T-helper 1 cell (primary cell): ENCODE measurements around the gene GGT1.
A peak's percentile ranks its signal among the peaks of the same experiment; 100 is the strongest.
"Not testable (repeated sequence)": the region's sequence is repeated elsewhere in the genome, so short reads cannot be mapped to it uniquely, and the experiment has no call there.

Experiments
- DNase-seq, 5 donors: peaks; one replicate each; pipeline ENCODE4 v3.0.0-alpha.2; 2012 to 2020

GGT1 gene

DNA sequence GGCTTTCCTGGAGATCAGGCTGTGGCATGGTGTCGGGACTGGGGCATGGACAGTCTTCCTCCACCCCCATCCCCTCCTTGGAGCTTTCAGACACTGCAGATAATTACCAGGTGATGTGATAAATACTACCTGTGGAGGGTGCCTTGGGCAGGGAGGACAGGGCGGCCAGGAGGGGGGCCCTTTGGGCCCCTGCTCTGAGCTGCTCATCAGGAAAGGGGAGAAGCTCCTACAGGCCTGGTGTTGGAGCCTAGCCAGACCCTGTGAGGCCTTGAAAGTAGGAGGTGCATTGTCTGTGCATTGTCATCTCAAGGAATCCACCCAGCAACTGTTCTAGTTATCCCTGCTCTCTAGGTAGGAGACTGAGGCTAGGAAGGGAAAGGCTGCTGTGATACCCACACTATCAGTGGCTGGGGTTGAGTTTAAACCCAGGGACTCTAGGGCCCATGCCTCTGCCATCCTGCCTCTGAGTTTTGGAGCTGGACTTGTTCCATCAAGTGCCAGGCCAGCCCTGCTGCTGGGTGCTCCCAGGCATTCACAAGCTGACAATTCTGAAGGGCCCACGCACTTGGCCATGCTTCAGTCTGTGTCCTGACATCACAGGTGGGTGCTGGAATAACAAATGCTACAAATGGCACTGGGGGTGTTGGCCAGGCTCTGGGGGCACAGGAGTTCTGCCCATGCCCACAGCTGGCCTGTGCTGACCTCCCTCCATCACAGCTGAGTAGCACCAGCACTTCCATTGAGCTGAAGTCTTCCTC lies 2.9 kb upstream of the GGT1 start:
- not testable (repeated sequence) for DNase-seq

DNA sequence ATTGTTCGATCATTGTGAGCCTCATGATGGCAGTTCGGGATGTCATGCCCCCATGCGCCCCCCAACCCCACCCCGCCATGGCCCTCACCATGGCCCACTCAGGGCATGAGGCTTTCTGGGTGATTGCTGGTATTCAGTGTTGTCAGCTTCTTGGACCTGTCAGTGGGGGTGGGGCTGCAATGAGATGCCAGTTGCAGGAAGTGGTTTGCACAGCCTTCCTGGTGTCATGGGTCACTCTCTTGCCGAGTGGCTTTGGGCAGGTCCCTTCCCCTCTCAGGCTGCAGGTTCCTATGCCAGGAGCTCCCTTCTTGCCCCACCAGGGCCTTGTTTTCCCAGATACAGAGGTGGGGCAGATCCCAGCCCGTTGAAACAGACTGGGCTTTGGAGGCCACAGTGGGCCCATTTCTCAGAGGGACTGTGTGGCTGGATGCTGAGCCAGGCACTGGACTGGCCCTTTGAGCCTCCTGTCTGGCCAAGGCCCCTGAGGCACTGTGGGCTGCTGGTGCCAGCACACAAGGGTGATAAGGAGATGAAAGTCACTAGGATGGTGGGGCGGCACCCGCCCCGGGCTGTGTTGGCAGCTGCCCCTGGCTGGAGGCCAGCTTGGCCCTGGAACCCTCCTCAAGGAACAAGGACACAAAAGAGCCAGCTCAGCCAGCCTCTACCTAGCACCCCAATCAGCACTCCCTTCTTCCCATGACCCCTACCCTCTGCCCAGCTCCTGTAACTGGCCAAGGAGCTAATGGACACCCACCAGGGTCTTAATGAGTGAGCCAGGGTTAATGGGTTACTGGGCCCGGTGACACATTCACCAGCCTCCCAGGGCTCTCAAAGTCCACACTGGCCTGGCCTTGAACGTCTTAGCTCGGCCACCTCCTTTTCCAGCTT lies 1.5 kb upstream of the GGT1 start:
- peak in 1 of 5 donors; percentile 76 for DNase-seq

- DNase-seq, result not testable (repeated sequence)
Observed at GRCh38 chr22:24602105-24602749, 766 bp upstream of the GGT1 start.

DNA sequence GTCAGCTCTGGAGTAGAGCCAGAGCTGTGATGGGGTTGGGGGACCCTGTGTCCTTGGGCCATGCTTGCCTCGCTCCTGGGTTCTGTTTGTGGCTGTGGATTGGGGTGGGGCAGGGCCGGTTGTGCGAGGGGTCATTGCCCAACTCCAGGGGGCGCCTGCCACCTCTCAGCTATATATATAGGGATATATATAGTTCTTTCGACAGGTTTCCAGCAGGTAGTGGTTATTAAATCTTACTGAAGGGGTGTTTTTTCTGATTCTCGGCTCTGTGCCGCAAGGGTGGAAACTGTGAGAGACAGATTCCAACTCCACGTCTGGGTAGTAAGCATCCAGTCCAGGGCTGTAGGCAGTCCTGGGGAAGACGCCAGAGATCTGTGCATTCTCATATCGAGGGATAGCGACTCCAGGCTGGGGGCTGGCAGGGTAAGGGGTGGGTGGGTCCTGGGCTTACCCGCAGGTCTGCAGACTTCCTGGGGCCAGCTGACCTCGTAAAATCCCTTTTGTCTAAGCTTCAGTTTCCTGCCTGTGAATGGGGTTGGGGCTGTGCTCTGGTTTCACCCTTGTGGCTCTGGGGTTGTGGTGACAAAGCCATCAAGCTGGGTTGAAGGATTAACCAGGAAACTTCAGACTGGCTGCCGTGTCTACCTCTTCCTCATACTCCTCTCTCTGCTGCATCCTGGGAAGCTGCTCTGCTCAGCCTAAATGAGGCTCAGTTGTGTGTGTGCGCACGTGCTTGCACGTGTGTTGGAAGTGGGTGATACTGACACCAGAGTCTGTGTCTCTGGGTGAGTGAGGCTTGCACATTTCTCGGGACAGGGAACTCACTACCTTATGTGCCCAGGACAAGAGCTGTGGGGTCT lies 1.0 kb downstream of the GGT1 start:
- peak in 1 of 5 donors; percentile 30 for DNase-seq

- not testable (repeated sequence) for DNase-seq
Observed at GRCh38 chr22:24606340-24606739, 3.3 kb downstream of the GGT1 start.

- peak in 4 of 5 donors; percentile 23 to 83 (median 30) for DNase-seq
Observed at GRCh38 chr22:24607429-24607983, 4.5 kb downstream of the GGT1 start.

GRCh38 chr22:24608327-24608726 lies 5.3 kb downstream of the GGT1 start:
- DNase-seq, result not testable (repeated sequence)

DNA sequence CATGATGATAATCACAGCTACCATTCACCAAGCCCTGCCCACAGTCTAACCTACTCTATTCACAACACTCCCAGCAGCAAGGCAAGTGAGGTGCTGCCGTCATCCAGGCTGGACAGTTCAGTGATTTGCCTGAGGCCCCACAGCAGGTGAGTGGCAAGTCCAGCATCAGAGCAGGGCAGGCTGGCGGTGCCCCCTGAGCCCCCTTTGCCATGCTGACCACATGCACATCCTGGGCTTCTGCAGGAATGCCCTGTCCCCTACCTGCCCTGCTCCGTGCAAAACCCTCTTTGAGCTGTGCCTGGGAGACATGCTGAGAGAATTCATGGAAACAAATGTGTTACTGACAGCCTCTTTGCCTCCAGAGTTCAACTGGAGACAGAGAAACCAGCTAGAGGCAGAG lies 6.9 kb downstream of the GGT1 start:
- DNase-seq, result not testable (repeated sequence)

GRCh38 chr22:24614794-24615193 lies 11.8 kb downstream of the GGT1 start:
- DNase-seq, result not testable (repeated sequence)

DNA sequence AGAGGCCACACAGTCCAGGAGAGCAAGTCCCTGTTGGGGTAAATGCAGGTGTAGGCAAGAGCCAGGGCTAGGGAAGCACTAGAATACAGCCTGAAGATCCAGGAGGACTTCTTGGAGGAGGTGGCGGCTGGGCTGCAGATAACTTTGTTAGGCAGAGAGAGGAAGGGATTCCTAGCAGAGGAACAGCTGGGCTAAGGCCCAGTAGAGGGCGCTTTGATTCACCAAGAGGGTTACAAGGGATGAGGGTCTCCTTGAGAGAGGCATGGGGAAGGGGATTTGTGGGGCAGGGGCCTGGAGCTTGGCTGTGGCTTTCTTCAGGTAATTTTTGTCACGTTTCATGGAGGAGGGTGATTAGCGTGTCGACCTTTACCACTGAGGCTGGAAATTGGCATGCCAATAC lies 18.3 kb downstream of the GGT1 start:
- DNase-seq, result not testable (repeated sequence)

DNA sequence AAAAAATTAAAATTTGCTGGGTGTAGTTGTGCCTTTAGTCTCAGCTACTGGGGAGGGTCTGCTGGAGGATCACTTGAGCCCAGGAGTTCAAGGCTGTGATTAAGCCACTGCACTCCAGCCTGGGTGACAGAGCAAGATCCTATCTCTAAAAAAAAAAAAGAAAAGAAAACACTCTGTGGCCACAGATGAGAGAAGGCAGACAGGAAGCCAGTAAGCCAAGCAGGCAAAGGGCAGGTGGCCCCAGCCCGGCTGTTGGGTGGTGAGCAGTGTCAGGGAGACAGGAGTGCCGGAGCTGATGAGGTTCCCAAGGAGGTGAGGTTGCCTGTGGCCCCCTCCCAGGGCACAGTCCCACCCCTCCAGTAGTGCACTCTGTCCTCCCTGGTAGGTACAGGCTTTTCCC lies 19.6 kb downstream of the GGT1 start:
- DNase-seq, result not testable (repeated sequence)

GRCh38 chr22:24627911-24628310 lies 24.9 kb downstream of the GGT1 start:
- not testable (repeated sequence) for DNase-seq

DNA sequence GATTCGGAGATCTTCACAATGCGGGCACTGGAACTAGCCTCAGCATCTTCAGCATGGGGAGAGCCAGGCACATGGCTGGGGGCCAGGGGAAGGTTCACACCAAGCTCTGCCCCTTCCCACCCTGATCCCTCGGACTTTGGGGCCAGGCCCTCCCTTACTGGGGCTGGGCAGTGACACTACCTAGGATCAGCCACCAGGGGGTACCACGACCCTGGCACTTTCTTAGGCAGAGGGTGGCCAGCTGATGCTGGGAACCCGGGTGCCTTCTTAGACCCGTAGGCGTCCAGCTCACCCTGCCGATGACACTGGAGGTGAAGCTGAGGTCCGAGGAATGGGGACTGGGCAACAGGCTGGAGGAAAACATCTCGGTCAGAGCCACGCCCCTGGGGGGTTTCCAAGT lies 26.1 kb downstream of the GGT1 start:
- DNase-seq, result peak in 1 of 5 donors; percentile 4

DNA sequence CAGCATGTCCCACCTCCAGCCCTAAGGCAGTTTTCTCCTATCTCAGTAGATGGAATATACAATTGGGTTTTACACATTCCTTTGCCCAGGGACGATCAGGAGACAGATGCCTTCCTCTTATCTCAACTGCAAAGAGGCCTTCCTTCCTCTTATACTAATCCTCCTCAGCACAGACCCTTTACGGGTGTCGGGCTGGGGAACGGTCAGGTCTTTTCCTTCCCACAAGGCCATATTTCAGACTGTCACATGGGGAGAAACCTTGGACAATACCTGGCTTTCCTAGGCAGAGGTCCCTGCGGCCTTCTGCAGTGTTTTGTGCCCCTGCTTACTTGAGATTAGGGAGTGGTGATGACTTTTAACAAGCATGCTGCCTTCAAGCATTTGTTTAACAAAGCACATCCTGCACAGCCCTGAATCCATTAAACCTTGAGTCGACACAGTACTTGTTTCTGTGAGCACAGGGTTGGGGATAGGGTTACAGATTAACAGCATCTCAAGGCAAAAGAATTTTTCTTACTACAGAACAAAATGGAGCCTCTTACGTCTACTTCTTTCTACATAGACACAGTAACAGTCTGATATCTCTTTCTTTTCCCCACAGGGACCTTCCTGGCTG lies 27.9 kb downstream of the GGT1 start:
- DNase-seq, result not testable (repeated sequence)

DNA sequence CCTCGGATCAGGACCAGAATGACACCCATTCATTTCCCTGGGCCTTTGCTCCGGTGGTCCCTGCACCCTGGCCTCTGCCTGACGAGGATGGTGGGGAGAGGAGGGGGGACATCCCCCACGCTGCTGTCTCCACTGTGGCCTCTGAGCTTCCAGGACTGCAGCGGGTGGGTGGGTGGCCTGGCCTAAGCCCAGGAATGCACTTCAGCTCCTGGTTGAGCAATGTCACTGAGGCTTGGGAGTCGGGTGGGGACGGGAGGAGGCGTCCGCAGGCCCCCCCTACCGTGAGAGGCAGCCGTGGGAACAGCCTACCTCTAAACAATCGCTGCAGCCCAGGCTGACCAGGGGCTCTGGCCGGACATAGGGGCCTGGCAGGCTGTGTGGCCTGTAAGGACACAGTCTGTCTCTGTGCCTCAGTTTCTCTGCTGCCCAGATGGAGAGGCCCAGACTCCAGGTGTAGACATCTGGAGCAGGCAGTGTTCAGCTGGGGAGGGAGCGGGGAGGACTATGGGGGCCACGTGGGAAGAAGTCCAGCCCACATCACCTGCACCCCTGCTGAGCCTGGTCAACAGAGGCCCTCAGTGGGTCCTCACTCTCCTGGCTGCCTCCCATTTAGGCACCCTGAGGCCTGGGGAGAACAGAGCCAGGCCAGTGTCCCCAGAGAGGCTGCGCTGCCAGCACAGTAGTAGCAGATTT lies 28.6 kb downstream of the GGT1 start:
- DNase-seq, result not testable (repeated sequence)

GRCh38 chr22:24632642-24633041 lies 29.6 kb downstream of the GGT1 start:
- not testable (repeated sequence) for DNase-seq

- not testable (repeated sequence) for DNase-seq
Observed at GRCh38 chr22:24633231-24634023, 30.4 kb downstream of the GGT1 start.

DNA sequence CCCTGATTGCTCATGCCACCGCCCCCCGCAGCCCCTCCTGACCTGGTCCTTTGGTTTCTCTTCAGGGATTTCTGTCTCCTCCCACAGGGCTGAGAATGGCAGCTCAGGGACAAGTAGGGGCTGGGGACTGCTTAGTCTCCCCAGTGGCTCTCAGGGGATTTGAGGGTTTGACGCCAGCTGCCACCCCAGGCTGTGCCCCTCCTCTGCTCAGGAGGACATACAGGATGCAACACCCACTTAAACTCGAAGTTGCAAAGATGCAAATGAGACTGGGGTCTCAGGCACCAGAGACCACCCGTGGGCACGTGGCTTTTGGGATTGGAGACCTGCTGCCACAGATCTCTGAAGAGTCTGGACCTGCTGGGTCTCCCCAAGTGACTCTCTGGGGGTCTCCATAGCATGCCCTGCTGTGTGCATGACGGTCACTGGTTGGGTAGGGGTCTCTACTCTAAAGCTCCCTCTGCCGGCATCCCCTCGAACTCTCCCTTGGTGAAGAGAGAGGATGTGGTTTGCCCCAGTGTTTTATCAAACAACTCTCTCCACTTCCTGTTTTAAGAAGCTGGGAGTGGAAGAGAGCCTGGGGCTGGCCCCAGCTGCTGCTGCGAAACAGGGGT lies 31.9 kb downstream of the GGT1 start:
- DNase-seq, result peak in 1 of 5 donors; percentile 11

GRCh38 chr22:24636513-24636912 lies 33.5 kb downstream of the GGT1 start:
- DNase-seq, result not testable (repeated sequence)
